Stimulated activated CD4-positive, alpha-beta T cell treated with anti-CD3 and anti-CD28 coated beads, Interleukin-15, amount 100 ng/mL, for 24 hours (primary cell): ENCODE data around the gene ATP1B1.
"Not testable (repeated sequence)": the region's sequence is repeated elsewhere in the genome, so short reads cannot be mapped to it uniquely, and the experiment has no call there.

Source experiments
- DNase-seq: peaks from one replicate; pipeline ENCODE4 v3.0.0-alpha.2; 2020

The ATP1B1 gene

GRCh38 chr1:169117014-169117413, 10.5 kb downstream of the ATP1B1 start:
- no peak for DNase-seq

- no peak for DNase-seq
These were observed 11.1 kb downstream of the ATP1B1 start for GRCh38 chr1:169117599-169117998.

GRCh38 chr1:169118227-169118626, 11.7 kb downstream of the ATP1B1 start:
- DNase-seq, result no peak

GRCh38 chr1:169119405-169119804, 12.9 kb downstream of the ATP1B1 start:
- DNase-seq, result no peak

- DNase-seq, result no peak
These were observed 13.6 kb downstream of the ATP1B1 start for GRCh38 chr1:169120066-169120465.

- DNase-seq, result no peak
These were observed 14.8 kb downstream of the ATP1B1 start for GRCh38 chr1:169121146-169121923.

- no peak for DNase-seq
These were observed 16.5 kb downstream of the ATP1B1 start for GRCh38 chr1:169122976-169123375.

GRCh38 chr1:169124459-169124858, 18.0 kb downstream of the ATP1B1 start:
- DNase-seq, result no peak

GRCh38 chr1:169125597-169125996, 19.1 kb downstream of the ATP1B1 start:
- not testable (repeated sequence) for DNase-seq

- DNase-seq, result no peak
These were observed 19.8 kb downstream of the ATP1B1 start for GRCh38 chr1:169126335-169126734.

- no peak for DNase-seq
These were observed 20.8 kb downstream of the ATP1B1 start for GRCh38 chr1:169127305-169127704.

- no peak for DNase-seq
These were observed 22.1 kb downstream of the ATP1B1 start for GRCh38 chr1:169128562-169128961.

- DNase-seq, result no peak
These were observed 22.8 kb downstream of the ATP1B1 start for GRCh38 chr1:169129109-169129784.

- DNase-seq, result no peak
These were observed 24.2 kb downstream of the ATP1B1 start for GRCh38 chr1:169130683-169131082.

- no peak for DNase-seq
These were observed 26.2 kb downstream of the ATP1B1 start for GRCh38 chr1:169132512-169133227.

GRCh38 chr1:169133228-169133576, 26.7 kb downstream of the ATP1B1 start:
- no peak for DNase-seq

- no peak for DNase-seq
These were observed 27.5 kb downstream of the ATP1B1 start for GRCh38 chr1:169133801-169134502.

- no peak for DNase-seq
These were observed 30.9 kb downstream of the ATP1B1 start for GRCh38 chr1:169137357-169137756.

GRCh38 chr1:169138866-169139670, 32.6 kb downstream of the ATP1B1 start:
- DNase-seq, result no peak

GRCh38 chr1:169141356-169141755, 34.9 kb downstream of the ATP1B1 start:
- DNase-seq, result no peak

GRCh38 chr1:169142129-169142528, 35.6 kb downstream of the ATP1B1 start:
- DNase-seq, result no peak

- DNase-seq, result no peak
These were observed 36.9 kb downstream of the ATP1B1 start for GRCh38 chr1:169143346-169143745.
